SW480 (cell line): ENCODE data around the gene GTF2H4.
"Not testable (repeated sequence)": the region's sequence is repeated elsewhere in the genome, so short reads cannot be mapped to it uniquely, and the experiment has no call there.

Experiments used
- DNase-seq: peaks from one replicate; pipeline ENCODE4 v3.0.0-alpha.2; 2016; ENCODE audit warnings: low spot score

Gene GTF2H4

GRCh38 chr6:30895343-30895742 is 12.7 kb upstream of the GTF2H4 start:
- DNase-seq, result no peak

GRCh38 chr6:30896541-30896940 is 11.5 kb upstream of the GTF2H4 start:
- no peak for DNase-seq

GRCh38 chr6:30897882-30898281 is 10.1 kb upstream of the GTF2H4 start:
- no peak for DNase-seq

- no peak for DNase-seq
Measured at GRCh38 chr6:30898750-30899360, 9.2 kb upstream of the GTF2H4 start.

GRCh38 chr6:30900863-30901417 is 7.1 kb upstream of the GTF2H4 start:
- DNase-seq, result no peak

GRCh38 chr6:30901436-30901835 is 6.6 kb upstream of the GTF2H4 start:
- DNase-seq, result no peak

GRCh38 chr6:30902196-30902595 is 5.8 kb upstream of the GTF2H4 start:
- DNase-seq, result not testable (repeated sequence)

GRCh38 chr6:30902709-30903108 is 5.3 kb upstream of the GTF2H4 start:
- DNase-seq, result no peak

GRCh38 chr6:30903236-30903635 is 4.8 kb upstream of the GTF2H4 start:
- no peak for DNase-seq

- not testable (repeated sequence) for DNase-seq
Measured at GRCh38 chr6:30907290-30907757, 683 bp upstream of the GTF2H4 start.

GRCh38 chr6:30908700-30909099 is 693 bp downstream of the GTF2H4 start:
- no peak for DNase-seq

- DNase-seq, result not testable (repeated sequence)
Measured at GRCh38 chr6:30910473-30910872, 2.5 kb downstream of the GTF2H4 start.

- DNase-seq, result no peak
Measured at GRCh38 chr6:30912746-30913520, 4.9 kb downstream of the GTF2H4 start.

- no peak for DNase-seq
Measured at GRCh38 chr6:30913721-30914075, 5.7 kb downstream of the GTF2H4 start.

- DNase-seq, result peak; percentile 91
Measured at GRCh38 chr6:30914076-30914853, 6.3 kb downstream of the GTF2H4 start, which contains the start of gene VARS2. VARS2 (plus strand) TSS chr6:30914238; CDS start chr6:30914837, 599 bp downstream.

- DNase-seq, result no peak
Measured at GRCh38 chr6:30914854-30915590, 7.0 kb downstream of the GTF2H4 start.

GRCh38 chr6:30915591-30915946 is 7.6 kb downstream of the GTF2H4 start:
- DNase-seq, result peak; percentile 67

- DNase-seq, result no peak
Measured at GRCh38 chr6:30917041-30917440, 9.0 kb downstream of the GTF2H4 start.

- DNase-seq, result no peak
Measured at GRCh38 chr6:30917487-30917886, 9.5 kb downstream of the GTF2H4 start.

GRCh38 chr6:30918670-30919069 is 10.7 kb downstream of the GTF2H4 start:
- no peak for DNase-seq

GRCh38 chr6:30922447-30922852 is 14.4 kb downstream of the GTF2H4 start:
- DNase-seq, result no peak
